MM.1S (cell line): ENCODE data around the gene CBFA2T3.
A peak's percentile ranks its signal among the peaks of the same experiment; 100 is the strongest.

Source experiments
- DNase-seq: peaks from one replicate; pipeline ENCODE4 v3.0.0-alpha.2; 2015
- H2AFZ ChIP-seq: fragments of 300-600 bp; sonication (generic); 2 replicates; pipeline ENCODE4 v1.6.0; 2016; ENCODE audit warnings: antibody characterized with exemption, low read length
- H3F3A ChIP-seq: fragments of 300-600 bp; sonication (generic); 2 replicates; pipeline ENCODE4 v1.6.1; 2016; ENCODE audit warnings: mild to moderate bottlenecking, antibody characterized with exemption, low read length, moderate library complexity, mixed read lengths; ENCODE audit not compliant: insufficient read depth
- H3K27ac ChIP-seq: fragments of 300-600 bp; sonication (generic); 2 replicates; pipeline ENCODE4 v1.5.1; 2016; ENCODE audit warnings: mild to moderate bottlenecking, low read length
- H3K27me3 ChIP-seq: fragments of 300-600 bp; sonication (generic); replicated peaks from 2 replicates; pipeline ENCODE4 v1.6.0; 2016; ENCODE audit warnings: low read length; ENCODE audit not compliant: insufficient read depth
- H3K36me3 ChIP-seq: fragments of 300-600 bp; sonication (generic); replicated peaks from 2 replicates; pipeline ENCODE4 v1.6.1; 2016; ENCODE audit warnings: mild to moderate bottlenecking, low read length, mixed read lengths; ENCODE audit not compliant: insufficient read depth
- H3K4me1 ChIP-seq: fragments of 300-600 bp; sonication (generic); 2 replicates; pipeline ENCODE4 v1.6.1; 2016; ENCODE audit warnings: low read length, mixed read lengths
- H3K4me2 ChIP-seq: fragments of 300-600 bp; sonication (generic); 2 replicates; pipeline ENCODE4 v1.6.0; 2016; ENCODE audit warnings: low read depth, low read length
- H3K4me3 ChIP-seq: fragments of 300-600 bp; sonication (generic); 2 replicates; pipeline ENCODE4 v1.5.1; 2016; ENCODE audit warnings: low read length, mixed read lengths
- H3K79me2 ChIP-seq: fragments of 300-600 bp; sonication (generic); 2 replicates; pipeline ENCODE4 v1.6.1; 2016; ENCODE audit warnings: mixed run types, low read length, mixed read lengths
- H3K9ac ChIP-seq: fragments of 300-600 bp; sonication (generic); 2 replicates; pipeline ENCODE4 v1.6.1; 2016; ENCODE audit warnings: low read length, mixed read lengths
- H3K9me2 ChIP-seq: fragments of 300-600 bp; sonication (generic); replicated peaks from 2 replicates; pipeline ENCODE4 v1.6.1; 2016; ENCODE audit warnings: mild to moderate bottlenecking, low read length, mixed read lengths; ENCODE audit not compliant: insufficient read depth
- H3K9me3 ChIP-seq: fragments of 300-600 bp; sonication (generic); replicated peaks from 2 replicates; pipeline ENCODE4 v1.6.1; 2016; ENCODE audit warnings: mild to moderate bottlenecking, low read length, mixed read lengths; ENCODE audit not compliant: insufficient read depth
- H4K20me1 ChIP-seq: fragments of 300-600 bp; sonication (generic); 2 replicates; pipeline ENCODE4 v1.6.1; 2016; ENCODE audit warnings: mild to moderate bottlenecking, low read length, moderate library complexity, mixed read lengths; ENCODE audit not compliant: insufficient read depth
- CTCF ChIP-seq: fragments of 300-600 bp; sonication (generic); IDR thresholded peaks from 2 replicates; pipeline ENCODE4 v1.5.1; 2016; ENCODE audit warnings: antibody characterized with exemption, low read length, mixed read lengths
- EZH2 ChIP-seq: fragments of 300-600 bp; sonication (generic); optimal IDR thresholded peaks from 2 replicates; pipeline ENCODE3; 2017; ENCODE audit warnings: low read depth, mild to moderate bottlenecking, antibody characterized with exemption, low read length, mixed read lengths
- EZH2phosphoT487 ChIP-seq: fragments of 300-600 bp; sonication (generic); IDR thresholded peaks from 2 replicates; pipeline ENCODE4 v1.6.1; 2018; ENCODE audit warnings: antibody characterized with exemption, low read length

Gene CBFA2T3

GRCh38 chr16:88982286-88983084 is 5.5 kb upstream of the CBFA2T3 start:
- Histone ChIP-seq H3K36me3 (no peaks in the 10 kb centered on the region), H3K4me2 (no peak overlapping the region), H3K4me1 (peaks cover 7% of the 10 kb centered on the region; the same call in 1 of the 2 replicates), H3K79me2 (peaks cover 16% of the 10 kb centered on the region), H3K9ac (no peak overlapping the region), H3K27ac (no peak overlapping the region), H3F3A (peaks cover 9% of the 10 kb centered on the region; the same call in 1 of the 2 replicates), H3K9me3 (no peaks in the 10 kb centered on the region), H2AFZ (no peak overlapping the region), H3K9me2 (no peaks in the 10 kb centered on the region), H3K27me3 (no peaks in the 10 kb centered on the region), H3K4me3 (no peak overlapping the region), H4K20me1 (no peaks in the 10 kb centered on the region)
- TF ChIP-seq CTCF (no peak), EZH2 (no peak), EZH2phosphoT487 (no peak)
- DNase-seq: no peak

DNA sequence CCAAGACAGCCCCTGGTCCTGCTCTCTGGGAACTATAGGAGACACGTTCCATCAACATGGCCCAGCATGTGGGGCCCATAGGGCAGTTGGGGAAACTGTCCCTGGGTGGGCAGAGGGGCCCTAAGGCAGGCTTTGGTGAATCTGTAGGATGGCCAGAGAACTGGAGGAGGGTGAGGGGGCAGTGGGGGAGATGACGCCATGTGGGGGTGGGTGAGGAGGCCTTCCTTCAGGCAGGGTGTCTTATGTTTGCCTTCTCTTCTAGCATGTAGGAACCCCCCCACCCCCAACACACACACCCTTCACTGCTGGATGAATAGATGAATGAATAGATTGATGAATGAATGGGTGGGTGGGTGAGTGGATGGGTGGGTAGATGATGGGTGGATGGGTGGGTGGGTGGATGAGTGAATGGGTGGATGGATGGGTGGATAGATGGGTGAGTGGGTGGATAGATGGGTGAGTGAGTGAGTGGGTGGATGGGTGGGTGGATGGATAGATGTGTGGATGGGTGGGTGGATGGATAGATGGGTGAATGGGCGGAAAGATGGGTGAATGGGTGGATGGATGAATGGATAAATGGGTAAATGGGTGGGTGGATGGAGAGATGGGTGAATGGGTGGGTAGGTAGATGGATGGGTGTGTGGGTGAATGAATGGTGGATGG is 2.5 kb upstream of the CBFA2T3 start:
- 0 out of 2 replicates have a peak overlapping the region, but pooled peaks have one; percentile 79 for H3K4me3 ChIP-seq
- no peaks in the 10 kb centered on the region for H3K9me3 ChIP-seq
- H3K9me2 ChIP-seq: no peaks in the 10 kb centered on the region
- H3K79me2 ChIP-seq: peaks cover 46% of the 10 kb centered on the region
- H3K36me3 ChIP-seq: no peaks in the 10 kb centered on the region
- H3K27ac ChIP-seq: peak overlapping the region; percentile 88; the same call in 1 of the 2 replicates
- peaks cover 12% of the 10 kb centered on the region; the same call in 1 of the 2 replicates for H3F3A ChIP-seq
- peak overlapping the region; percentile 83; the same call in 1 of the 2 replicates for H3K9ac ChIP-seq
- H3K4me1 ChIP-seq: peaks cover 7% of the 10 kb centered on the region; the same call in 1 of the 2 replicates
- no peaks in the 10 kb centered on the region for H4K20me1 ChIP-seq
- no peak overlapping the region for H2AFZ ChIP-seq
- H3K27me3 ChIP-seq: no peaks in the 10 kb centered on the region
- DNase-seq: no peak
- TF ChIP-seq CTCF: no peak
- TF ChIP-seq EZH2: no peak
- TF ChIP-seq EZH2phosphoT487: no peak
- H3K4me2 ChIP-seq: peak overlapping the region; percentile 95; the same call in 1 of the 2 replicates

GRCh38 chr16:88978608-88979346 is 1.8 kb upstream of the CBFA2T3 start:
- peak overlapping the region; percentile 95 for H3K4me2 ChIP-seq
- DNase-seq: peak; percentile 50
- H3K9me3 ChIP-seq: no peaks in the 10 kb centered on the region
- peak overlapping the region; percentile 79 for H3K4me3 ChIP-seq
- no peak overlapping the region for H2AFZ ChIP-seq
- no peaks in the 10 kb centered on the region for H4K20me1 ChIP-seq
- H3K27me3 ChIP-seq: no peaks in the 10 kb centered on the region
- peak overlapping the region; percentile 83 for H3K9ac ChIP-seq
- peak overlapping the region; percentile 88 for H3K27ac ChIP-seq
- H3K79me2 ChIP-seq: peaks cover 53% of the 10 kb centered on the region
- TF ChIP-seq EZH2phosphoT487 (no peak), CTCF (no peak), EZH2 (no peak)
- H3F3A ChIP-seq: peaks cover 12% of the 10 kb centered on the region; the same call in 1 of the 2 replicates
- H3K4me1 ChIP-seq: peaks cover 7% of the 10 kb centered on the region; the same call in 1 of the 2 replicates
- H3K9me2 ChIP-seq: no peaks in the 10 kb centered on the region
- H3K36me3 ChIP-seq: no peaks in the 10 kb centered on the region
